GM19328 (cell line): ENCODE measurements around the gene AP2A1.

ENCODE experiments used
- ATAC-seq: cut with Tn5 transposase; IDR thresholded peaks from one replicate; pipeline ENCODE4 v1.9.1; 2021; ENCODE audit warnings: mild to moderate bottlenecking, moderate library complexity; ENCODE audit not compliant: unreplicated experiment

Gene AP2A1

GRCh38 chr19:49854378-49855263 lies 87.8 kb downstream of the AP2A1 start:
- ATAC-seq: no peak

GRCh38 chr19:49855277-49855675 lies 88.5 kb downstream of the AP2A1 start:
- no peak for ATAC-seq

GRCh38 chr19:49855676-49856573 lies 89.1 kb downstream of the AP2A1 start:
- ATAC-seq: no peak

GRCh38 chr19:49856574-49857021 lies 89.8 kb downstream of the AP2A1 start:
- ATAC-seq: no peak
